Activated B cell treated with CpG ODN at 0.5 μM for 24 hours (primary cell): Measurements from ENCODE around the gene TPRN. TPM values are rescaled to one million over a fixed set of nuclear protein-coding genes. Genes with fewer than 3 reads are reported as not detected.

Experiments used
- ATAC-seq: fragments of 200-7000 bp; cut with Tn5 transposase; one replicate; pipeline ENCODE4 v1.10.0; 2021; ENCODE audit warnings: low read depth, mild to moderate bottlenecking, moderate library complexity
- CTCF ChIA-PET: fragments of 350-600 bp; sonication (Branson Sonifier 250); formaldehyde crosslinking; loops from one replicate; lab custom pipeline; 2021; ENCODE audit warnings: antibody characterized with exemption; lab: Charles Lee
- POLR2A ChIA-PET: fragments of 350-600 bp; sonication (Branson Sonifier 250); formaldehyde crosslinking; loops from one replicate; lab custom pipeline; 2021; ENCODE audit warnings: antibody characterized with exemption; lab: Charles Lee
- DNase-seq: peaks from one replicate; pipeline ENCODE4 v3.0.0; 2022
- H3K27ac Mint-ChIP-seq: one replicate; pipeline ENCODE4 v1.8.0; 2020; ENCODE audit warnings: mixed read lengths
- H3K27me3 Mint-ChIP-seq: one replicate; pipeline ENCODE4 v1.8.0; 2021; ENCODE audit warnings: mixed read lengths
- H3K36me3 Mint-ChIP-seq: one replicate; pipeline ENCODE4 v1.8.0; 2021; ENCODE audit warnings: low read depth, mixed read lengths
- H3K4me1 Mint-ChIP-seq: one replicate; pipeline ENCODE4 v1.8.0; 2021; ENCODE audit warnings: mixed read lengths
- H3K4me3 Mint-ChIP-seq: one replicate; pipeline ENCODE4 v1.8.0; 2020; ENCODE audit warnings: mild to moderate bottlenecking, mixed read lengths
- H3K9me3 Mint-ChIP-seq: one replicate; pipeline ENCODE4 v1.8.0; 2020; ENCODE audit warnings: mixed read lengths
- CTCF ChIP-seq: fragments of 200-600 bp; IDR thresholded peaks from one replicate; pipeline ENCODE4 v1.8.0; 2022; ENCODE audit warnings: antibody characterized with exemption, mild to moderate bottlenecking
- intact Hi-C: fragments of 100-400 bp; cut with micrococcal nuclease; formaldehyde crosslinking; loops from one replicate; pipeline ENCODE4 v1.15.1; 2024
- total RNA-seq: library from RNA; stranded (reverse); gene quantifications from 2 replicates; pipeline ENCODE4 v1.2.3, GENCODE V29; 2022

TPRN gene
- total RNA-seq, 1 donor from 2014 or later: 11.4 TPM

- CTCF ChIA-PET: interaction anchor here (1.1 to 4.1 kb wide), 10 partner anchors 22 to 191 kb away, joined by 3 to 21 read pairs (median 8); partner anchors contain the start of genes ANAPC2, DPP7, NDOR1 and NPDC1
- no peaks in the 10 kb centered on the region for H3K9me3 Mint-ChIP-seq
- no peak for ATAC-seq
- no peaks in the 10 kb centered on the region for H3K36me3 Mint-ChIP-seq
- TF ChIP-seq CTCF: no peak
- intact Hi-C loops: loop anchor here (1.0 to 10.0 kb wide), 5 partner anchors 37 to 342 kb away; partner anchors contain the start of genes C8G, FBXW5, NPDC1 and TRAF2
- peaks cover 18% of the 10 kb centered on the region for H3K4me1 Mint-ChIP-seq
- POLR2A ChIA-PET: interaction anchor here (0.8 to 1.9 kb wide), 7 partner anchors 10 to 180 kb away, joined by 3 to 10 read pairs (median 4); partner anchors contain the start of genes ANAPC2, NDOR1, NPDC1 and SSNA1
- no peak for DNase-seq
- H3K27ac Mint-ChIP-seq: peak overlapping the region; percentile 35
- H3K4me3 Mint-ChIP-seq: no peak overlapping the region
- H3K27me3 Mint-ChIP-seq: peaks cover 2% of the 10 kb centered on the region
These were observed 26.0 kb upstream of the TPRN start for GRCh38 chr9:137226338-137227053.

GRCh38 chr9:137225699-137226331 lies 25.3 kb upstream of the TPRN start:
- H3K27me3 Mint-ChIP-seq: peaks cover 2% of the 10 kb centered on the region
- no peaks in the 10 kb centered on the region for H3K36me3 Mint-ChIP-seq
- TF ChIP-seq CTCF: no peak
- no peaks in the 10 kb centered on the region for H3K9me3 Mint-ChIP-seq
- ATAC-seq (no peak), DNase-seq (no peak)
- ChIA-PET POLR2A (interaction anchor here (0.5 to 1.5 kb wide), 6 partner anchors 11 to 103 kb away, joined by 3 to 8 read pairs (median 4); partner anchors contain the start of genes TPRN and TUBB4B), CTCF (interaction anchor here (1.1 to 4.1 kb wide), 7 partner anchors 21 to 191 kb away, joined by 3 to 21 read pairs (median 10); partner anchors contain the start of genes ANAPC2, NDOR1, NPDC1 and SSNA1)
- intact Hi-C loops: loop anchor here (10.0 kb wide), 2 partner anchors 281 to 341 kb away; partner anchors contain the start of genes C8G, FBXW5 and TRAF2
- H3K27ac Mint-ChIP-seq: no peak overlapping the region
- H3K4me1 Mint-ChIP-seq: peaks cover 19% of the 10 kb centered on the region
- no peak overlapping the region for H3K4me3 Mint-ChIP-seq

GRCh38 chr9:137224830-137225694 lies 24.5 kb upstream of the TPRN start, which contains the start of gene CYSRT1:
Gene CYSRT1, plus strand, starts transcription at chr9:137225174. Its CDS starts 448 bp downstream, at chr9:137225622.
- TF ChIP-seq CTCF: no peak
- ATAC-seq (no peak), DNase-seq (no peak)
- Mint-ChIP-seq H3K27ac (peak within 1 kb of the TSS; percentile 73), H3K36me3 (no peaks in the 10 kb centered on the region), H3K4me3 (peak within 1 kb of the TSS; percentile 83), H3K4me1 (peaks cover 20% of the 10 kb centered on the region), H3K27me3 (peaks cover 2% of the 10 kb centered on the region), H3K9me3 (no peaks in the 10 kb centered on the region)
- ChIA-PET CTCF (interaction anchor here (4.1 kb wide), 1 partner anchor 178 kb away, joined by 21 read pairs; the partner anchor contains the start of gene NPDC1), POLR2A (interaction anchor here (0.5 to 4.1 kb wide), 4 partner anchors 16 to 62 kb away, joined by 3 to 40 read pairs (median 6); partner anchors contain the start of genes ANAPC2, SSNA1 and TUBB4B)
- intact Hi-C loops: loop anchor here (10.0 kb wide), 2 partner anchors 280 to 340 kb away; partner anchors contain the start of genes C8G, FBXW5 and TRAF2

- Mint-ChIP-seq H3K36me3 (no peaks in the 10 kb centered on the region), H3K27ac (peak overlapping the region; percentile 73), H3K4me1 (peaks cover 20% of the 10 kb centered on the region), H3K4me3 (peak overlapping the region; percentile 83), H3K27me3 (peaks cover 2% of the 10 kb centered on the region), H3K9me3 (no peaks in the 10 kb centered on the region)
- TF ChIP-seq CTCF: no peak
- DNase-seq: peak; percentile 97
- POLR2A ChIA-PET: interaction anchor here (0.6 to 4.1 kb wide), 39 partner anchors 9 to 522 kb away, joined by 3 to 53 read pairs (median 5); partner anchors contain the start of genes ANAPC2, MAN1B1, NDOR1 and NPDC1
- intact Hi-C loops: loop anchor here (1.0 to 10.0 kb wide), 10 partner anchors 18 to 433 kb away; partner anchors contain the start of genes ANAPC2, C8G, FBXW5 and NDOR1
- CTCF ChIA-PET: interaction anchor here (0.6 to 2.2 kb wide), 6 partner anchors 11 to 177 kb away, joined by 3 to 10 read pairs (median 3); partner anchors contain the start of genes MAN1B1 and NPDC1
- ATAC-seq: peak; percentile 93
These were observed 22.8 kb upstream of the TPRN start for GRCh38 chr9:137223078-137223970.
